SIG-M5 treated with dmso at 0.1 percent for 504 hours (cell line): ENCODE results near the gene DRG2.

Experiments used
- DNase-seq: peaks from one replicate; lab custom pipeline; 2025; ENCODE audit not compliant: unreplicated experiment; lab: John Stamatoyannopoulos, UW

The DRG2 gene

GRCh38 chr17:18142417-18142816 is 54.7 kb downstream of the DRG2 start:
- DNase-seq = no peak

GRCh38 chr17:18143044-18143936 is 55.5 kb downstream of the DRG2 start:
- DNase-seq = no peak

GRCh38 chr17:18144261-18144660 is 56.5 kb downstream of the DRG2 start:
- no peak for DNase-seq

- DNase-seq = no peak
These were observed 57.1 kb downstream of the DRG2 start for GRCh38 chr17:18144855-18145254.

- no peak for DNase-seq
These were observed 58.1 kb downstream of the DRG2 start for GRCh38 chr17:18145811-18146210.

- DNase-seq = no peak
These were observed 58.5 kb downstream of the DRG2 start for GRCh38 chr17:18146259-18146658.

GRCh38 chr17:18146980-18147379 is 59.2 kb downstream of the DRG2 start:
- no peak for DNase-seq

- no peak for DNase-seq
These were observed 60.8 kb downstream of the DRG2 start for GRCh38 chr17:18148586-18148985.

- no peak for DNase-seq
These were observed 63.5 kb downstream of the DRG2 start for GRCh38 chr17:18151290-18151689.

GRCh38 chr17:18155179-18155578 is 67.4 kb downstream of the DRG2 start:
- no peak for DNase-seq

- no peak for DNase-seq
These were observed 68.6 kb downstream of the DRG2 start for GRCh38 chr17:18156171-18156975.

GRCh38 chr17:18156976-18157280 is 69.2 kb downstream of the DRG2 start:
- no peak for DNase-seq
